Natural killer cell (primary cell): Measurements from ENCODE around the gene CERK. TPM values are rescaled to one million over a fixed set of nuclear protein-coding genes. Genes with fewer than 3 reads are reported as not detected.

Experiments used
- ATAC-seq, 3 donors: fragments of 150-1000 bp in 2 of 3; fragments of 200-7000 bp in 1 of 3; cut with Tn5 transposase; 1 replicate in 1 of 3; 2 replicates in 2 of 3; pipeline ENCODE4 v1.10.0; 2021; ENCODE audit warnings: mild to moderate bottlenecking in 2 of 3, moderate library complexity in 2 of 3
- DNase-seq, 2 donors: peaks; one replicate each; pipeline versions ENCODE4 v3.0.0 to v3.0.0-alpha.2; 2013 to 2021; ENCODE audit warnings: mixed read lengths in 1 of 2
- H3K27ac ChIP-seq: one replicate; pipeline ENCODE4 v1.5.1; 2013; ENCODE audit warnings: mild to moderate bottlenecking, low read length
- H3K27me3 ChIP-seq: one replicate; pipeline ENCODE4 v1.6.1; 2013; ENCODE audit warnings: low read length; ENCODE audit not compliant: control insufficient read depth, insufficient read depth
- H3K36me3 ChIP-seq: one replicate; pipeline ENCODE4 v1.6.1; 2013; ENCODE audit warnings: low read length; ENCODE audit not compliant: control insufficient read depth, insufficient read depth
- H3K4me1 ChIP-seq: one replicate; pipeline ENCODE4 v1.6.1; 2013; ENCODE audit warnings: low read length; ENCODE audit not compliant: control insufficient read depth, insufficient read depth
- H3K4me3 ChIP-seq: one replicate; pipeline ENCODE4 v1.5.1; 2013; ENCODE audit warnings: low read length
- H3K9me3 ChIP-seq: one replicate; pipeline ENCODE4 v1.6.1; 2013; ENCODE audit warnings: low read length; ENCODE audit not compliant: control insufficient read depth, insufficient read depth
- H3K27ac Mint-ChIP-seq, 2 donors: one replicate each; pipeline ENCODE4 v1.8.0; 2022; ENCODE audit warnings: mild to moderate bottlenecking in 2 of 2, mixed read lengths in 2 of 2, moderate library complexity in 1 of 2
- H3K27me3 Mint-ChIP-seq, 2 donors: one replicate each; pipeline ENCODE4 v1.8.0; 2022; ENCODE audit warnings: low read depth in 2 of 2, mixed read lengths in 2 of 2
- H3K36me3 Mint-ChIP-seq: one replicate; pipeline ENCODE4 v1.8.0; 2022; ENCODE audit warnings: mixed read lengths
- H3K4me1 Mint-ChIP-seq, 2 donors: one replicate each; pipeline ENCODE4 v1.8.0; 2022; ENCODE audit warnings: mixed read lengths in 2 of 2
- H3K4me3 Mint-ChIP-seq: one replicate; pipeline ENCODE4 v1.8.0; 2022; ENCODE audit warnings: mild to moderate bottlenecking, moderate library complexity, mixed read lengths
- H3K9me3 Mint-ChIP-seq, 2 donors: one replicate each; pipeline ENCODE4 v1.8.0; 2022; ENCODE audit warnings: mixed read lengths in 2 of 2
- WGBS: methylation state at CpG from one replicate; pipeline ENCODE4 v1.1.7; 2013; ENCODE audit warnings: missing lambda C conversion rate; ENCODE audit not compliant: insufficient coverage; 5-methylcytosine and 5-hydroxymethylcytosine counted together
- intact Hi-C: fragments of 100-400 bp; cut with micrococcal nuclease; formaldehyde crosslinking; loops from one replicate; pipeline ENCODE4 v1.14.2; 2022
- total RNA-seq, 4 donors: library from RNA; stranded (reverse); fragments of 120-200 nt in 1 of 4; gene quantifications; one replicate each; pipeline versions ENCODE4 v1.2.3 to v1.2.4, GENCODE V29; 2013 to 2022
- TF ChIP-seq, protein P1 (sequence below): fragments of 200-600 bp; IDR thresholded peaks from one replicate; pipeline ENCODE4 v1.8.0; 2022; ENCODE audit warnings: antibody characterized with exemption

CERK gene
- total RNA-seq, 3 donors from 2014 or later (not counting 1 experiment from before 2014, with no cell fraction given), result 50.0 to 71.2 (median 55.6) TPM

DNA sequence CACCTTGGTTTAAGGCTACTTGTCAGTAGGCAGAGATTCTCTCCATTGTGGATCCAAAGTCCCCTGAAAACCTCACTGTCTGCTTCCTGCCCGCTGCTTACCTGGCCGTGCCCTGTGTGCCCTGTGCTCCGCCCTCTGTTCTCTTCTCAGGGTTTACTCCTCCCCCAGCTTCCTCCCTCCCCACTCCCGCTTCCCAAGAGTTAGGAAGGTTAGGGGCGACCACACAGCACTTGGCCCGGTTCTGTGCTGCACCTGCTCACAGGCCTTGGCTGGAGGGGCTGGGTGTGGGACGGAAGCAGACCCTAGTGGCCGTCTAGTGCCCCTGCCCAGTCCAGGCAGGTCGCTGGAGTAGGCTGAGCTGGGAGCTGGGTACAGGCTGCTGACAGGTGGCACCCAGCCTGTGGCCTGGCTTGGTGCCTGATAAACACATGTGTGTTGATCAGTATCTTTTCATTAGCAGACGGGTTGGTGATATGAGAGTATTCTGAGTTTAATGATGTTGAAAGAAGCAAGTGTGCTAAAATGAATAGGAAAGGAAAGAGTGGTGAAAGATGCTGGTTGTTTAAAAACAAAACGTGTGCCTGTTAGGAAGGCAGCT lies 77.3 kb downstream of the CERK start:
- no peak for ATAC-seq
- Mint-ChIP-seq H3K36me3 (no peaks in the 10 kb centered on the region), H3K27me3 (no peaks in the 10 kb centered on the region), H3K27ac (no peak overlapping the region), H3K9me3 (no peaks in the 10 kb centered on the region), H3K4me1 (peaks cover 0 to 8% of the 10 kb centered on the region in 2 donors), H3K4me3 (no peak overlapping the region)
- DNase-seq, result peak in 1 of 2 donors; percentile 52
- Histone ChIP-seq H3K4me3 (no peak overlapping the region), H3K36me3 (peaks cover 19% of the 10 kb centered on the region), H3K27ac (no peak overlapping the region), H3K4me1 (peaks cover 11% of the 10 kb centered on the region), H3K27me3 (no peaks in the 10 kb centered on the region), H3K9me3 (no peaks in the 10 kb centered on the region)
- intact Hi-C loops, result no loop called here
- WGBS, result 48% methylated on average over 10 of the region's 11 CpGs
- TF ChIP-seq, protein P1, sequence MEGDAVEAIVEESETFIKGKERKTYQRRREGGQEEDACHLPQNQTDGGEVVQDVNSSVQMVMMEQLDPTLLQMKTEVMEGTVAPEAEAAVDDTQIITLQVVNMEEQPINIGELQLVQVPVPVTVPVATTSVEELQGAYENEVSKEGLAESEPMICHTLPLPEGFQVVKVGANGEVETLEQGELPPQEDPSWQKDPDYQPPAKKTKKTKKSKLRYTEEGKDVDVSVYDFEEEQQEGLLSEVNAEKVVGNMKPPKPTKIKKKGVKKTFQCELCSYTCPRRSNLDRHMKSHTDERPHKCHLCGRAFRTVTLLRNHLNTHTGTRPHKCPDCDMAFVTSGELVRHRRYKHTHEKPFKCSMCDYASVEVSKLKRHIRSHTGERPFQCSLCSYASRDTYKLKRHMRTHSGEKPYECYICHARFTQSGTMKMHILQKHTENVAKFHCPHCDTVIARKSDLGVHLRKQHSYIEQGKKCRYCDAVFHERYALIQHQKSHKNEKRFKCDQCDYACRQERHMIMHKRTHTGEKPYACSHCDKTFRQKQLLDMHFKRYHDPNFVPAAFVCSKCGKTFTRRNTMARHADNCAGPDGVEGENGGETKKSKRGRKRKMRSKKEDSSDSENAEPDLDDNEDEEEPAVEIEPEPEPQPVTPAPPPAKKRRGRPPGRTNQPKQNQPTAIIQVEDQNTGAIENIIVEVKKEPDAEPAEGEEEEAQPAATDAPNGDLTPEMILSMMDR, result no peak

DNA sequence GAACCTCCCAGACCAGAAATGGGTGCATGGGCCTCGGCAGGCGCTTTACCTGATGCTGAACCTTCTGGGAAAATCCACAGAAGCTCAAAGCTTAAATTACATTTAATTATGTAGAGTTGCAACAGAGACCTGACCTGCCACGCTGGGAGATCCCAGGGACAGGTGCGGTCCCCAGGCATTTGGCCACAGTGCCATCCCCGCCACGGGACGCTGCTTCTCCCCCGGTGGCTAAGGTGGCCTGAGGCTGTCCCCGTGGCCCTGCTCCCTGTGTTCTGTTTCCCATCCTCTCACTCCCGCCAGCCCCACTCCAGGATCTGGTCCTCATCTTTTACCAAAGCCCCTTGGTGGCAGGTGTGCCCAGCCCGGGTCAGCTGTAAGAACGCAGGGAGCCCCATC lies 78.3 kb downstream of the CERK start:
- H3K4me1 Mint-ChIP-seq, result peaks cover 0 to 13% of the 10 kb centered on the region in 2 donors
- no peaks in the 10 kb centered on the region for H3K9me3 ChIP-seq
- no peaks in the 10 kb centered on the region for H3K9me3 Mint-ChIP-seq
- H3K36me3 ChIP-seq, result peaks cover 13% of the 10 kb centered on the region
- H3K36me3 Mint-ChIP-seq, result no peaks in the 10 kb centered on the region
- 94% methylated on average over 12 of the region's 12 CpGs for WGBS
- DNase-seq (no peak), ATAC-seq (no peak)
- H3K4me3 ChIP-seq, result no peak overlapping the region
- intact Hi-C loops, result no loop called here
- TF ChIP-seq, protein P1, result no peak
- H3K4me3 Mint-ChIP-seq, result no peak overlapping the region
- H3K4me1 ChIP-seq, result peaks cover 19% of the 10 kb centered on the region
- H3K27ac ChIP-seq, result no peak overlapping the region
- H3K27me3 Mint-ChIP-seq, result no peaks in the 10 kb centered on the region
- no peaks in the 10 kb centered on the region for H3K27me3 ChIP-seq
- no peak overlapping the region for H3K27ac Mint-ChIP-seq

DNA sequence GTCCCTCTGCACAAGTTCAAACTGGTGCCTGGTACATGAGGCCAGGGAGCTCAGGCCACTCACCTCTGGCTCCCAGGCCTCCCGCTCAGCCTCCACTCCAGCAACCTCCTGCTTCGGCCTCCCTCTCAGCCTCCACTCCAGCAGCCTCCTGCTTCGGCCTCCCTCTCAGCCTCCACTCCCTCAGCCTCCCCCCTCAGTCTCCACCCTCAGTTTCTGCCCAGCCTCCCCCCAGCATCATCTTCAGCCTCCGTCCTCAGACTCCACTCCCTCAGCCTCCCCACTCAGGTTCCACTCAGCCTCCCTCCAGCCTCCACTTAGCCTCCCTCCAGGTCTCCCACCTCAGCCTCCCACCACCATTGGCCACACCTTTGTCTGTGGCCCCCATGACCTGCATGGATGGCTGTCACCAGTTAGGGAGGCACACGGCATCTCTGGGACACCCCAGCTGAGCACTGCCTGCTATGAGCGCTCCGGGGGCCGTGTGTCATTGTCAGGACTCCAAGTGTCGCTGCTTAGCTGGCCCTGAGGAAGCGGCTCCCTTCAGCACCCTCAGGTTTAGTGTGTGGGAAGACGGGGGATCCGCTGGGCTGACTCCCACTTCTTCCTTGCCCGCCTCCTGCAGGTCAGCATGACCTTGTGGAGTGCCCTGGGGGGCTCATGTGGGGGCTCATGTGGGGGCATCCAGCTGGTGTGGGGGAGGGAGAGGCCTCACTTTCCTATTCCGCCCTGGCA lies 78.8 kb downstream of the CERK start:
- intact Hi-C loops, result no loop called here
- no peaks in the 10 kb centered on the region for H3K27me3 Mint-ChIP-seq
- Histone ChIP-seq H3K27ac (no peak overlapping the region), H3K9me3 (no peaks in the 10 kb centered on the region), H3K27me3 (no peaks in the 10 kb centered on the region), H3K4me3 (no peak overlapping the region), H3K36me3 (peaks cover 10% of the 10 kb centered on the region), H3K4me1 (peaks cover 25% of the 10 kb centered on the region)
- no peak overlapping the region for H3K27ac Mint-ChIP-seq
- no peaks in the 10 kb centered on the region for H3K9me3 Mint-ChIP-seq
- ATAC-seq (no peak), DNase-seq (no peak)
- H3K4me3 Mint-ChIP-seq, result no peak overlapping the region
- WGBS, result 97% methylated on average over 14 of the region's 14 CpGs
- H3K4me1 Mint-ChIP-seq, result peaks cover 0 to 17% of the 10 kb centered on the region in 2 donors
- H3K36me3 Mint-ChIP-seq, result no peaks in the 10 kb centered on the region
- TF ChIP-seq, protein P1, result no peak
